C4-2B (cell line): Measurements from ENCODE around the gene OAS1.

Experiments used
- CTCF ChIP-seq: fragments of 450-650 bp; conservative IDR thresholded peaks from 2 replicates; pipeline ENCODE4 v1.5.1; 2017; ENCODE audit warnings: mild to moderate bottlenecking
- ZFX ChIP-seq: fragments of 450-650 bp; IDR thresholded peaks from 2 replicates; pipeline ENCODE4 v1.6.1; 2017

GRCh38 chr12:112861284-112861683 lies 45.5 kb upstream of the OAS1 start:
- TF ChIP-seq CTCF (no peak), ZFX (no peak)
